ENCODE measurements around the gene COX14.
"Not testable (repeated sequence)": the region's sequence is repeated elsewhere in the genome, so short reads cannot be mapped to it uniquely, and the experiment has no call there.

DNA sequence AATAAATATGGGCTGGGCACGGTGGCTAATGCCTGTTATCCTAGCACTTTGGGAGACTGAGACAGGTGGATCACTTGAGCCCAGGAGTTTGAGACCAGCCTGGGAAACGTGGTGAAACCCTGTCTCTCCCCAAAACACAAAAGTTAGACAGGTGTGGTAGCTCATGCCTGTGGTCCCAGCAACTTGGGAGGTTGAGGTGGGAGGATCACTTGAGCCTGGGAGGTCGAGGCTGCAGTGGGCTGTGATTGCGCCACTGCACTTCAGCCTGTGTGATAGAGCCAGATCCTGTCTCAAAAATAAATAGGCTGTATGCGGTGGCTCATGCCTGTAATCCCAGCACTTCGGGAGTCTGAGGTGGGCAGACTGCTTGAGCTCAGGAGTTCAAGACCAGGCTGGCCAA is 36.0 kb downstream of the COX14 start:
- TF ChIP-seq, protein P1, sequence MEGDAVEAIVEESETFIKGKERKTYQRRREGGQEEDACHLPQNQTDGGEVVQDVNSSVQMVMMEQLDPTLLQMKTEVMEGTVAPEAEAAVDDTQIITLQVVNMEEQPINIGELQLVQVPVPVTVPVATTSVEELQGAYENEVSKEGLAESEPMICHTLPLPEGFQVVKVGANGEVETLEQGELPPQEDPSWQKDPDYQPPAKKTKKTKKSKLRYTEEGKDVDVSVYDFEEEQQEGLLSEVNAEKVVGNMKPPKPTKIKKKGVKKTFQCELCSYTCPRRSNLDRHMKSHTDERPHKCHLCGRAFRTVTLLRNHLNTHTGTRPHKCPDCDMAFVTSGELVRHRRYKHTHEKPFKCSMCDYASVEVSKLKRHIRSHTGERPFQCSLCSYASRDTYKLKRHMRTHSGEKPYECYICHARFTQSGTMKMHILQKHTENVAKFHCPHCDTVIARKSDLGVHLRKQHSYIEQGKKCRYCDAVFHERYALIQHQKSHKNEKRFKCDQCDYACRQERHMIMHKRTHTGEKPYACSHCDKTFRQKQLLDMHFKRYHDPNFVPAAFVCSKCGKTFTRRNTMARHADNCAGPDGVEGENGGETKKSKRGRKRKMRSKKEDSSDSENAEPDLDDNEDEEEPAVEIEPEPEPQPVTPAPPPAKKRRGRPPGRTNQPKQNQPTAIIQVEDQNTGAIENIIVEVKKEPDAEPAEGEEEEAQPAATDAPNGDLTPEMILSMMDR (IDR thresholded peaks at IDR 0.05 in 8 of 11, conservative IDR thresholded peaks at IDR 0.05 in 3 of 11), result not testable (repeated sequence)
- TF ChIP-seq POLR2AphosphoS5, POLR2A (IDR thresholded peaks at IDR 0.05): not testable (repeated sequence)
